GM04504 (cell line): ENCODE results near the gene RABL6.
"Not testable (repeated sequence)": the region's sequence is repeated elsewhere in the genome, so short reads cannot be mapped to it uniquely, and the experiment has no call there.

ENCODE experiments used
- DNase-seq: peaks from one replicate; pipeline ENCODE4 v3.0.0-alpha.2; 2012; ENCODE audit warnings: low read depth

Gene RABL6

GRCh38 chr9:136821826-136822544 lies 14.2 kb downstream of the RABL6 start:
- DNase-seq: no peak

- DNase-seq: no peak
Observed at GRCh38 chr9:136823136-136824046, 15.6 kb downstream of the RABL6 start.

DNA sequence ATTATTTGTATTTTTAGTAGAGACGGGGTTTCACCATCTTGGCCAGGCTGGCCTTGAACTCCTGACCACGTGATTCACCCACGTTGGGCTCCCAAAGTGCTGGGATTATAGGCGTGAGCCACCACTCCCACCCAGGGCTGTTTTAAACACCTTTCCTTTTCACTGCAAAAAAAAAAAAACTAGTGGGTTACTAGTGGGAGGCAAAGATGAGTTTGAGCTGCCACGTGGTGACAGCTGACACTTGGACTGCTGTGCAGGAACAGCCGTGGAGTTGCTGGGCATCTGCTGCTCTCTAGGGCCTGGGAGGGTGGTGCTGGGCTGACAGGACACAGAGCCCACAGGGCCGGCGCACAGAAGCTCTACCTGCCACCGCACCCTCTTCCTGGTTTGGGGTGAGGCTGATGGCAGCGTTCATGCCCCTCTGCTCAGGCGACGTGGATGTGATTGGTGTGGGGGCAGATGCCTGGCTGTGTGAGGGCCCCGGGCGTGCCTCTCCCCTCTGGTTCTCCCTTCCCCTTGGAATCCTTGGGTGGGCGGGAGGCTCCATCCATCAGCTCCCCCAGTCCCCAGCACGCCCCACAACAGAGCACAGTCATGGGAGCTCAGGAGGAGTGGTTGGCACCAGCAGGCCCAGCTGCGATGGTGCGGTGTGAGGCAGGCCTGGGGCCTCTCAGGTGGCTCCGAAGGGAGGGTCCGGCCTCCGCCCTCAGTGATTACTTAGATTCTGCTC lies 16.9 kb downstream of the RABL6 start:
- no peak for DNase-seq

DNA sequence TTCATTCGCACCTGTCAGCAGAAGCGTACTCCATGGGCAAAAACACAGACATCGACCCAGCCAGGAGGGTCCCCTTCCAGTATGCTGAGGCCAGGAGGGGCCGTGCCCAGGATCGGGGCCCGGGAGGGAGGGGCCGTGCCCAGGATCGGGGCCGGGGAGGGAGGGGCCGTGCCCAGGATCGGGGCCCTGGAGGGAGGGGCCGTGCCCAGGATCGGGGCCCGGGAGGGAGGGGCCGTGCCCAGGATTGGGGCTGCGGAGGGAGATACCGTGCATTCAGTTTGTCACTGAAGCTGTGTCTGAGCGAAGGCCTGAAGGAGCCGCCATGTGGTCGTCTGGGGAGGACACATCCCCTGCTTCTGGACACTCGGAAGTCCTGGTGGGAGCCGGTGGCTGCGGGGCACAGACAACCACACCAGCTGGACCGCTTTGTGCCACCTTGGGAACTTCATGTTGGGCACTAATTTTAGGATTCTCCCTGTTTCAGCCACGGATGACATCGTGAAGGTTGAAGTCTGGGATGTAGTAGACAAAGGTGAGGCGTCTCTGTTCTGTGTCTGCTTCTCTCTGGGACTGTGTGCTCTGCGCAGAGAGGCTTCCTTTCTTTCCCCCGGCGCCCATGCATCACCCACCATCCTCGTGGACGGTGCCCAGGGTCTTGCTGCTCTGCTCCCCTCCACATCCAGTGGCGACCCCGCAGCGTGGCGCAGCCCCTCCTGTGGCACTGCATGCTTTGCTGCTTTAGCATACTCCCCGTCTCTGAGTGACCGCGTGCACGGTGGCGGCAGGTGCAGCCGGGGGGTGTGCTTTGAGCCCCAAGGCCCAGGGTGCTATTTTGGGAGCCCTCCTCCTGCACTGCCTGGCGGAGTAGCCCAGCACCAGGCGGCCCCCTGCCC lies 17.8 kb downstream of the RABL6 start:
- no peak for DNase-seq

GRCh38 chr9:136826188-136826541 lies 18.4 kb downstream of the RABL6 start:
- no peak for DNase-seq

- DNase-seq: no peak
Observed at GRCh38 chr9:136826703-136827582, 19.2 kb downstream of the RABL6 start.

DNA sequence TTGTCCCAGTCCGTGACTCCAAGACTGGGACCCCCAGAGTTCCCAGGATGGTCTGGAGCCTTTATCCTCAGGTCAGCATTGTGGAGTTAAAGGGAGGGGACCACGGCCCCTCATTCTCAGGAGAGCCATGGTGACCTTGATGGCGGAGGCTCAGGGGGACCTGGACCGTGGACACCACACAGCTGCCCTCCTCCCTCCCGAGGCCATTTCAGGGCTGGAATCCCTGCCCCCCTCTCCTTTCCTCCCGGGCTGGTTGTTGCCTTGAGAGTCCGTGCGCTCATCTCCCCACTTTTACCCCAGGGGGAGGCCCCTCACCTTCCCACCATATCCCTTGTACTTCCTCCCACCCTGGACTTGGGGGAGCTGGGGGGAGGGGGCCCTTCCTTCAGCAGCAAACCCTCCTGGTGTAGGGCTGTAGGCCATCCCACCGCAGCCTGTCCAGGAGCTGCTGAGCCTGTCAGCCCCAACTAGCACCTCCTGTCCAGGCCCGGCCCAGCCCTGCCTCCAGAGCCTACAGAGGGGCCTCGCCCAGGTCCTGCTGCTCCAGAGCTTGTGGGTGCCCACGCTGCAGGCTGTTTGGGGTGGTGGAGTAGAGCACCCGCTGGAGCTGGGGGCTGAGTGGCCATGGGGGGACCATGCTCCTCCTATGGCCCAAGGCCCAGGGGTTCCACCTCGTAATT lies 20.2 kb downstream of the RABL6 start:
- DNase-seq: no peak

- no peak for DNase-seq
Observed at GRCh38 chr9:136828474-136829140, 20.9 kb downstream of the RABL6 start.

DNA sequence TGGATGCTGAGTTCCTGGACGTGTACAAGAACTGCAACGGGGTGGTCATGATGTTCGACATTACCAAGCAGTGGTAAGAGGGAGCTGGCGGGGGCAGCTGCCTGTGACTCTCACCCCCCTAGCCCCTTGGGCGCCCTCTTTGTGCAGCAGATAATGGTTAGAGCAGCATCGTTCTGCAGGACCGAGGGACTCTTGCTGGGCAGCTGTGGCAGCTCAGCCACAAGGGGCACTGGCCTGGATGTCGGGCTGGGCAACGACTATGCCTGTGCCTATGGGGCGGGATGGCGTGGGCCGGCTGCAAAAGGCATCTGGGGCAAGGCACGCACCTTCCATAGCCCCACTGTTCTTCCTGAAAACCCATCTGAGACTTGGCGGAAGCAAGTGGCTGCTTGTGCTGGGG lies 21.7 kb downstream of the RABL6 start:
- no peak for DNase-seq

DNA sequence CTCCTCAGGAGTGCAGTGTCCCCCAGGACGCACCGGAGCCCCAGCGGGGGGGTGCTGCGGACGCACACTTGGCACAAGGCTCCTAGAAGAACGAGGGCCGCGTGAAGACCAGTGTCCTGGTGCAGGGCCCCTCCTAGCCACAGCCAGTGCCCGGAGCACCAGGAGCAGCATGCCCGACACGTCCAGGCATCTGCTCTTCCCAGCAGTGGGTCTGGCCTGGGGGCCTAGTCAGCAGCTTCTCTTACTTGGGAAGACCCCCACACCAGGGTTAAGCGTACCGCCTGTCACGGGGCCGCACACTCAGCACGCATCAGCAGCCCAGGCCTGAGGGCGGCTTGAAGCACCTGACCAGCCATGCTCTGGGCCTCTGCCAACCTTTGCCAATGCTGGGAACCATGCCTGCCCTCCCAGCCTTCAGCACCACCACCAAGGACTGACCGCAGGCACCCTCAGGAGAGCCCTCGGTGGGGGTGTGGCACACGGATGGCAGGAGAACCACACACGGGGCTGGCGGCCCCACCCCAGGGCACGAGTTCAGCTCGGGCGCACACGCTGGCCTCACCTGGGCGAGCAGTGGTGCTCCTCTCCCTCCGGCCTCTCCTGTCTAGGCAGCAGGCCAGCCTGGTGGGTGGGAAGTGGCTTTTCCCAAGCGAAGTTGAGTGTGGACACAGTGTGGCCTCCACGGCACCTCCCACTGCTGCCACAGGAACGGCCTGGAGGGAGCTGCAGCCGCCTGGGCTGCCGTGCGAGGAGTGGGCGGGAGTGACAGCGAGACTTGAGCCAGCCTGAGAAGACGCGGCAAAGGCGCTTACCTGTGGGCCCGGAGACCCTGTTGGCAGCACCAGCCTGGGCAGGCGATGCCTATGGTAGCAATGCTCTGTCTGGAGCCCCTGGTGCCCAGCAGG lies 22.5 kb downstream of the RABL6 start:
- no peak for DNase-seq

DNA sequence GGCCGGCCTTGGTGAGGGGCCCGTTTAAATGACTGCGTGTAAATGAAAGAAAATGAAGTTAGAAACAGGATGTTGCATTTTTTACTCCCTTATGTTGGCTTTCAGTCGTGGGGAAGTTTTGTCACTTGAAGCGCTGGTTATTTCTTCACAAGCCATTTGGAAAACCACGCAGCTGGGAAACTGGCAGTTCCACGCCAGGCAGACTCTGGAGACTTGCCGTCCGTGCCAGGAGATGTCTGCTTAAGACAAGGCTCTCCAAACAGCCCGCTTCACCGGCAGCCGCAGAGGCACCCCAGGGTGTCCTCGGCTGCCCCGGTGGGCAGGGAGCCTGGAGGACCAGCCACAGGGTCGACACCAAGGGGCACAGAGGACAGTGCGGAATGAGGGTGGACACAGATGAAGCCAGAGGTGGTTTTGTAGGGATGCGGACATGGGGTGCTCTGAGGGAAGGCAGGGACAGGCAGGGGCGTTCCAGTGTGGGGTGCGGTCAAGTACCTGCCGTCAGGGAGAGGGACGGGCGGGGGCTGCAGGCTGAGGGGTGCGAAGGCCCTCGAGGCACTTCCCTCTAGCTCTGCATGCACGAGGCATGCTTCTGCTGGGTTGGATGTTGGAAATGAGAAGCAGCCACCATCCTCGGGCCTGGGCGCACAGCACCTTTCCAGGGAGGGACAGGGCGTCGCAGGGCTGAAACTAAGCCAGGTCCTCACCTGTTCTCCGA lies 23.4 kb downstream of the RABL6 start:
- DNase-seq: no peak

DNA sequence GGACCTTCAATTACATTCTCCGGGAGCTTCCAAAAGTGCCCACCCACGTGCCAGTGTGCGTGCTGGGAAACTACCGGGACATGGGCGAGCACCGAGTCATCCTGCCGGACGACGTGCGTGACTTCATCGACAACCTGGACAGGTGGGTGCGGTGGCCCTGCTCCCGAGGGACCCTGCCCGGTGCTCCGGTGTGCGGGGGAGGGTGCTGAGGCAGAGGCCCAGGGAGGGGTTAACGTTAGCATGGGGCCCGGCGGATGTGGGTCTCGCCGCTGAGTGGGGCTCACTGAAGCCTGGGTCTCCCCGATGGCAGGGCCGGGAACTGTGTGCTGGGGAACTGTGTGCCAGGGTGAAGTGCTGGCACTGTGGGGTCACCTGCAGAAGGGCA lies 24.0 kb downstream of the RABL6 start:
- DNase-seq: no peak

DNA sequence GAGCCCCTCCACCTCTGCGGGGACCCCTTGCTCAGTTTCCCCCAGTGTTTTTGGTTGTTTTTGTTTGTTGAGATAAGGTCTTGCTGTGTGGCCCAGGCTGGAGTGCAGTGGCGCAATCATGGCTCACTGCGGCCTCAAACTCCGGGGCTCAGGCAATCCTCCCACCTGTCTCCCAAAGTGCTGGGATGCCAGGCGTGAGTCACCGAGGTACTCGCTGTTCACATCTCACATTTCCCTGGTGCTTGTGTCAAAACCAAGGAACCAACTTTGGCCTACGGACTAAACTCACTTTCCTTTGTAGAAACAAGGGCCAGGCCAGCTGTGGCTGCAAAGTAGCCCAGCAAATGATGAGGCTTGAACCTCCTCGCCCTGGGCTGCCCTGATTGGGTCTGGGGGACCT lies 24.8 kb downstream of the RABL6 start:
- DNase-seq: no peak

DNA sequence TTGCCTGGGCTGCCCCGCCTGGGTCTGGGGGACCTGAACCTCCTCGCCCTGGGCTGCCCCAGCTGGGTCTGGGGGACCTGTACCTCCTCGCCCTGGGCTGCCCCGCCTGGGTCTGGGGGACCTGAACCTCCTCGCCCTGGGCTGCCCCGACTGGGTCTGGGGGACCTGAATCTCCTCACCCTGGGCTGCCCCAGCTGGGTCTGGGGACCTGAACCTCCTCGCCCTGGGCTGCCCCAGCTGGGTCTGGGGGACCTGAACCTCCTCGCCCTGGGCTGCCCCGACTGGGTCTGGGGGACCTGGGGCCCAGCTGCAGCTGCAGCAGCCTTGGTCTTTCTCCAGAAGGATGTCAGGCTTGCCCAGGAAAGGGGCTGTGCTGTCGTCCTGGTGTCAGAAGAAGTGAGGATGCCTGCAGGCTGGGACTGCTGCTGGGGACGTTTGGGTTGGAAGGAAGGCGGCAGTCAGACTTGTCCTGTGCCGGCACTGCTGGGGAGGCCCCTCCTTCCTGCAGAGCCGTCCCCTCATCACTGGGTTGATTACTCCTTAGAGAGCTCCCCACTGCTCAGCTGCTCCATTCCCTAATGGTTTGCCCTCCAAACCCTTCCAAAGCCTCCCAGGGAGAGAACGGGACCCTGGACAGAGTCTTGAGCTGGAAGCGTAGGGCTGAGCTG lies 25.8 kb downstream of the RABL6 start:
- DNase-seq: not testable (repeated sequence)

- no peak for DNase-seq
Observed at GRCh38 chr9:136835162-136835931, 27.6 kb downstream of the RABL6 start.
